ENCODE results near the gene C3orf18.

DNA sequence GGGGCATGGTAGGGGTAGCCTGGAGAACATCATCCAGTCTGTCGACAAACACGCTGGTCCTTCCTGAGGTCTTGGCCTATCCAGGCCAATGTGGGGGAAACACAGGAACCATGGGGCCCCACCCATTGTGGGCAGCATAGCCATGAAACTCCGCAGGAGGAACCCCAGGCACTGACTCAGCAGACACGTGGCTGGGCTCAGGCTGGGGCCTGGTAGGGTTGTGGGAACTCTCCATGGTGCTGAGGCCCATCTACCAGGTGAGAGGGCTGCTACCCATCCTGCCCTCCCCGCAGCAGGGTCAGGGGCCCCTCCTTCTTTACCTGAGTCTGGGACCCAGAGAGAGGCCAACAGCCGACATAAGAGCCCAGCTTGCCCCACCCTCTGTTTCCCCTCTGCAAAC, 41.6 kb downstream of the C3orf18 start:
- TF ChIP-seq, protein P1, sequence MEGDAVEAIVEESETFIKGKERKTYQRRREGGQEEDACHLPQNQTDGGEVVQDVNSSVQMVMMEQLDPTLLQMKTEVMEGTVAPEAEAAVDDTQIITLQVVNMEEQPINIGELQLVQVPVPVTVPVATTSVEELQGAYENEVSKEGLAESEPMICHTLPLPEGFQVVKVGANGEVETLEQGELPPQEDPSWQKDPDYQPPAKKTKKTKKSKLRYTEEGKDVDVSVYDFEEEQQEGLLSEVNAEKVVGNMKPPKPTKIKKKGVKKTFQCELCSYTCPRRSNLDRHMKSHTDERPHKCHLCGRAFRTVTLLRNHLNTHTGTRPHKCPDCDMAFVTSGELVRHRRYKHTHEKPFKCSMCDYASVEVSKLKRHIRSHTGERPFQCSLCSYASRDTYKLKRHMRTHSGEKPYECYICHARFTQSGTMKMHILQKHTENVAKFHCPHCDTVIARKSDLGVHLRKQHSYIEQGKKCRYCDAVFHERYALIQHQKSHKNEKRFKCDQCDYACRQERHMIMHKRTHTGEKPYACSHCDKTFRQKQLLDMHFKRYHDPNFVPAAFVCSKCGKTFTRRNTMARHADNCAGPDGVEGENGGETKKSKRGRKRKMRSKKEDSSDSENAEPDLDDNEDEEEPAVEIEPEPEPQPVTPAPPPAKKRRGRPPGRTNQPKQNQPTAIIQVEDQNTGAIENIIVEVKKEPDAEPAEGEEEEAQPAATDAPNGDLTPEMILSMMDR (IDR thresholded peaks at IDR 0.05) = no peak
- TF ChIP-seq POLR2A (IDR thresholded peaks at IDR 0.05) = no peak
